Measurements from ENCODE around the gene HAL.

GRCh38 chr12:95993907-95994306 is 2.2 kb downstream of the HAL start:
- TF ChIP-seq CTCF (IDR thresholded peaks at IDR 0.05) (no peak), CBX8 (IDR thresholded peaks at IDR 0.05) (no peak), POLR2A (IDR thresholded peaks at IDR 0.05; ENCODE audit: low read length) (no peak), MAX (IDR thresholded peaks at IDR 0.05) (no peak), KDM1A (IDR thresholded peaks at IDR 0.05; ENCODE audit: low read depth) (no peak), RNF2 (IDR thresholded peaks at IDR 0.05; ENCODE audit: borderline replicate concordance, low read depth) (no peak), PHF8 (IDR thresholded peaks at IDR 0.05; ENCODE audit: borderline replicate concordance, low read depth) (no peak), EP300 (IDR thresholded peaks at IDR 0.05) (no peak), RCOR1 (IDR thresholded peaks at IDR 0.05; ENCODE audit: low read depth, low read length) (no peak), TFCP2L1 (CRISPR knock-in tag; IDR thresholded peaks at IDR 0.05) (no peak), CHD2 (IDR thresholded peaks at IDR 0.05; ENCODE audit: low read length, partially characterized antibody) (no peak)

Data from A549 (cell line).